Loucy (cell line): ENCODE data around the gene OR51B6.

Experiments
- H2AFZ ChIP-seq: fragments of 200-600 bp; sonication (generic); 2 replicates; pipeline ENCODE4 v1.6.0; 2016; ENCODE audit warnings: antibody characterized with exemption, mild to moderate bottlenecking, low read length, moderate library complexity
- H3F3A ChIP-seq: fragments of 200-600 bp; 2 replicates; pipeline ENCODE4 v1.6.0; 2016; ENCODE audit warnings: antibody characterized with exemption, low read depth, mild to moderate bottlenecking
- H3K27me3 ChIP-seq: fragments of 200-600 bp; sonication (generic); 2 replicates; pipeline ENCODE4 v1.6.1; 2014; ENCODE audit warnings: low read length, mild to moderate bottlenecking; ENCODE audit not compliant: insufficient read depth, poor library complexity, severe bottlenecking
- H3K36me3 ChIP-seq: fragments of 200-600 bp; sonication (generic); 2 replicates; pipeline ENCODE4 v1.6.1; 2016; ENCODE audit warnings: low read length; ENCODE audit not compliant: insufficient read depth
- H3K4me1 ChIP-seq: fragments of 200-600 bp; sonication (generic); 2 replicates; pipeline ENCODE4 v1.5.1; 2014; ENCODE audit warnings: low read length, mild to moderate bottlenecking; ENCODE audit not compliant: insufficient read depth, poor library complexity, severe bottlenecking
- H3K4me2 ChIP-seq: fragments of 200-600 bp; sonication (generic); 2 replicates; pipeline ENCODE4 v1.6.0; 2014; ENCODE audit warnings: antibody characterized with exemption, low read length, low read depth, mild to moderate bottlenecking; ENCODE audit not compliant: poor library complexity, severe bottlenecking
- H3K4me3 ChIP-seq: fragments of 200-600 bp; sonication (generic); 2 replicates; pipeline ENCODE4 v1.5.1; 2014; ENCODE audit warnings: low read length, mild to moderate bottlenecking, mixed read lengths; ENCODE audit not compliant: poor library complexity, severe bottlenecking
- H3K79me2 ChIP-seq: fragments of 200-600 bp; sonication (generic); 2 replicates; pipeline ENCODE4 v1.6.1; 2014; ENCODE audit warnings: low read length; ENCODE audit not compliant: insufficient read depth
- H3K9ac ChIP-seq: fragments of 200-600 bp; sonication (generic); 2 replicates; pipeline ENCODE4 v1.6.0; 2014; ENCODE audit warnings: mild to moderate bottlenecking, low read depth, low read length, moderate library complexity; ENCODE audit not compliant: poor library complexity, severe bottlenecking
- H3K9me2 ChIP-seq: fragments of 200-600 bp; sonication (generic); replicated peaks from 2 replicates; pipeline ENCODE4 v1.6.1; 2016; ENCODE audit warnings: low read depth, low read length, mixed read lengths
- H3K9me3 ChIP-seq: fragments of 200-600 bp; sonication (generic); 2 replicates; pipeline ENCODE4 v1.6.1; 2014; ENCODE audit warnings: mild to moderate bottlenecking, antibody characterized with exemption, low read length, low read depth; ENCODE audit not compliant: insufficient read depth
- H4K20me1 ChIP-seq: fragments of 200-600 bp; sonication (generic); 2 replicates; pipeline ENCODE4 v1.6.0; 2014; ENCODE audit warnings: antibody characterized with exemption, low read length, mild to moderate bottlenecking; ENCODE audit not compliant: insufficient read depth, poor library complexity, severe bottlenecking
- EZH2phosphoT487 ChIP-seq: fragments of 200-600 bp; IDR thresholded peaks from 2 replicates; pipeline ENCODE4 v1.6.1; 2018; ENCODE audit warnings: antibody characterized with exemption, mild to moderate bottlenecking, moderate library complexity, borderline replicate concordance
- TF ChIP-seq, protein P1 (sequence below): fragments of 200-600 bp; sonication (generic); conservative IDR thresholded peaks from 2 replicates; pipeline ENCODE4 v1.5.1; 2014; ENCODE audit warnings: mild to moderate bottlenecking, antibody characterized with exemption, low read length

OR51B6 gene

DNA sequence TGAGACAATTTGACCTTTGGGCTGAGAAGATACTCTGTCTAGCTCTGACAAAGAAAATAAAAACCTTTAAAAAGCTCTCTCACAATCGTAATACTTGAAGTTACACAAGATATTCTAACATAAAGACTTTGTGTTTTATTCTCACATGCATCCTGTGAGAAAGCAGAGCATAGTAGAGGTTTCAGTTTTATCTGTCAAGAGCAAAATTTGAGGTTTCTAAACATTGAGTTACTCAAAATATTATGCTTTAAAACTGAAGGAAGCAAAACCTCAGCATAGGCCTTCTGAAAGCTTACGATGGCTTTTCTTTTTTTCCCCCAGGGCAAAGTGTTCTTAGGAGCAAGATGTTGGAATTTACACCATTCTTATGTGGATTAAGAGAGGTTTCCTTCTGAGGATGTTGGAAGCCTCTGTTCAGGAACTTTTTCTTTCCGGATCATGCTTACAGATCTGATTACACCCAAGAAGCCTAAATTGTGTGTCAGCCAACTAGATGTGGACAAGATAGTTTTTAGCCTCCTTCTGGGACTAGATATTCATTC is 17.3 kb downstream of the OR51B6 start:
- no peak overlapping the region for H2AFZ ChIP-seq

DNA sequence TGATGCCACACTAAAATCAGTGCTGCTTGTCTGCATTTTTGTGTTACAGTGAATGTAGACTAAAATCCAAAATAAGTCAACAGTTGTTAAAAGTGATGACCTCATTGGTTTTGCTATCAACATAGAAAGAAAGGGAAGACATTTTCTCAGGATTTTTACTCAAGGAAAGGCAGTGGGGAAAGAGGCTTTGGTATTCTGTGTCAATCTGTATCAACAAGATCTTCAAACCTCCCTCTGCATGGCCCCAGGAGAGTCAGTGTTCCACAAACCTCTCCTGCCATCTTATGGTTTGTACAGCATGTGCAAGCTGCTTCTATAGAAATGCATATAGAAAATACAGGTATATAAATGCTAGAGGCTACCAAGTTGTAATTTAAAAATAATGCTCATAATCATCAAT is 18.5 kb downstream of the OR51B6 start:
- TF ChIP-seq EZH2phosphoT487: no peak
- TF ChIP-seq, protein P1, sequence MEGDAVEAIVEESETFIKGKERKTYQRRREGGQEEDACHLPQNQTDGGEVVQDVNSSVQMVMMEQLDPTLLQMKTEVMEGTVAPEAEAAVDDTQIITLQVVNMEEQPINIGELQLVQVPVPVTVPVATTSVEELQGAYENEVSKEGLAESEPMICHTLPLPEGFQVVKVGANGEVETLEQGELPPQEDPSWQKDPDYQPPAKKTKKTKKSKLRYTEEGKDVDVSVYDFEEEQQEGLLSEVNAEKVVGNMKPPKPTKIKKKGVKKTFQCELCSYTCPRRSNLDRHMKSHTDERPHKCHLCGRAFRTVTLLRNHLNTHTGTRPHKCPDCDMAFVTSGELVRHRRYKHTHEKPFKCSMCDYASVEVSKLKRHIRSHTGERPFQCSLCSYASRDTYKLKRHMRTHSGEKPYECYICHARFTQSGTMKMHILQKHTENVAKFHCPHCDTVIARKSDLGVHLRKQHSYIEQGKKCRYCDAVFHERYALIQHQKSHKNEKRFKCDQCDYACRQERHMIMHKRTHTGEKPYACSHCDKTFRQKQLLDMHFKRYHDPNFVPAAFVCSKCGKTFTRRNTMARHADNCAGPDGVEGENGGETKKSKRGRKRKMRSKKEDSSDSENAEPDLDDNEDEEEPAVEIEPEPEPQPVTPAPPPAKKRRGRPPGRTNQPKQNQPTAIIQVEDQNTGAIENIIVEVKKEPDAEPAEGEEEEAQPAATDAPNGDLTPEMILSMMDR: peak; percentile 23; the same call in 1 of the 2 replicates
- Histone ChIP-seq H2AFZ (no peak overlapping the region), H3K4me1 (no peaks in the 10 kb centered on the region), H3K4me2 (no peak overlapping the region), H3K36me3 (no peaks in the 10 kb centered on the region), H3K9me3 (no peaks in the 10 kb centered on the region; the same call in 1 of the 2 replicates), H3K9ac (no peak overlapping the region), H3K27me3 (no peaks in the 10 kb centered on the region), H4K20me1 (no peaks in the 10 kb centered on the region), H3K79me2 (no peaks in the 10 kb centered on the region), H3K4me3 (no peak overlapping the region), H3F3A (no peaks in the 10 kb centered on the region), H3K9me2 (no peaks in the 10 kb centered on the region)

More for the DNA sequence above, 17.3 kb downstream of the OR51B6 start:
- TF ChIP-seq, protein P1: no peak
- TF ChIP-seq EZH2phosphoT487: no peak
- H3K4me1 ChIP-seq: no peaks in the 10 kb centered on the region
- no peaks in the 10 kb centered on the region for H3K9me2 ChIP-seq
- no peak overlapping the region for H3K9ac ChIP-seq
- H3K4me2 ChIP-seq: no peak overlapping the region
- H3K27me3 ChIP-seq: no peaks in the 10 kb centered on the region
- no peaks in the 10 kb centered on the region for H3K36me3 ChIP-seq
- H3K9me3 ChIP-seq: no peaks in the 10 kb centered on the region; the same call in 1 of the 2 replicates
- H3K79me2 ChIP-seq: no peaks in the 10 kb centered on the region
- H3F3A ChIP-seq: no peaks in the 10 kb centered on the region
- no peaks in the 10 kb centered on the region for H4K20me1 ChIP-seq
- no peak overlapping the region for H3K4me3 ChIP-seq

DNA sequence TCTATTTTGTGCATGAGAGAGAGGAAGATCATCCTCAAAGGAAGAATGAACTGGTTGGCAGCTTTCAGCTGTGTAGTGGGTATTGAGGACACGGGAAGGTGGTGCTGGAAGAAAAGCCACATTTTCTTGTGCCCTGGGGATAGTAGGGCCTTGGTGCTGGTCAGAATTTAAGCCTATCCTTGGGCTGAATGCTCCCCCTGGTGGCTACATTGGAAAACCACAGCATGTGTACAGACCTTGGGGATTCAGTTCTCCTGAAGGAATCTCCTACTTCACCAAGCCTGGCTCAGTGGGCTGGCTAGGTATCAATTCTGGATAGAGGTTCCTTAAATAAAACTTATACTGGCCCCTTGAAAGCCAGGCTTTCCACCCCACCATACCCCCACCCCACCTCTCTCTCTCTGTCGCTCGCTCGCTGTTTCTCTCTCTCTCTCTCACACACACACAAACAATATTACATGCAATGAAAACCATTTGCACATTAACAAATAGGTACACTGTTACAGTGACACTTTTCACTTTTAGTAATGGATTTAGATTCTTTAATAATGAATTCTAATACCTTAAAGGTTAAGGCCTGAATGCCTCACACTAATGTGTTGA is 29.5 kb downstream of the OR51B6 start:
- Histone ChIP-seq H2AFZ (no peak overlapping the region), H3K79me2 (no peaks in the 10 kb centered on the region), H3K4me1 (no peaks in the 10 kb centered on the region), H3K36me3 (no peaks in the 10 kb centered on the region), H3K9me3 (no peaks in the 10 kb centered on the region), H3K4me2 (no peak overlapping the region), H3K9ac (no peak overlapping the region), H3K4me3 (no peak overlapping the region), H3K9me2 (no peaks in the 10 kb centered on the region), H3K27me3 (no peaks in the 10 kb centered on the region), H3F3A (no peaks in the 10 kb centered on the region), H4K20me1 (no peaks in the 10 kb centered on the region)
- TF ChIP-seq EZH2phosphoT487: no peak
- TF ChIP-seq, protein P1: peak; percentile 85
